ENCODE measurements around the gene B4GAT1. TPM values are rescaled to one million over a fixed set of nuclear protein-coding genes. Genes with fewer than 3 reads are reported as not detected.
A peak's percentile ranks its signal among the peaks of the same experiment; 100 is the strongest.

The B4GAT1 gene
- total RNA-seq, 1 donor from 2014 or later: 40.9 TPM

DNA sequence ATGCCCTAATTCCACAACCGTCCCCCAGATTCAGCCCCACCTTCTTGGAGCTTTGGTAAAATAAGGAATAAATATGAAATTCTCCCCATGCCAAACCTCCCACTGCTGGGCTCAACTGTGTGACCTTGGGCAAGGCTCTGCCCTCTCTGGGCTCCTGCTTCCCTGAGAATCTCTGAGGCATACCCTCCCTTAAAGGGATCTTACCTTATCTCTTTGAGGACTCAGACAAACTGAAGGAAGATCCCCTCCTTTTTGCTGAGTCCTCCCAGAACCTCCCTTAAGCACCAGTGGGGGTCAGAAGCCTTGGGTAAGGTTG, 33.3 kb downstream of the B4GAT1 start:
- no peaks in the 10 kb centered on the region for H3K79me2 ChIP-seq (ENCODE audit: low read depth)
- no peak for DNase-seq (ENCODE audit: low spot score)
- no peak overlapping the region for H2AFZ ChIP-seq (replicated peaks)
- H3K4me1 ChIP-seq: peaks cover 28% of the 10 kb centered on the region
- no peak overlapping the region for H3K4me2 ChIP-seq
- no peaks in the 10 kb centered on the region for H4K20me1 ChIP-seq (ENCODE audit: low read depth)
- Mint-ChIP-seq H3K27me3 (ENCODE audit: insufficient read depth, low read depth) (peaks cover 12% of the 10 kb centered on the region), H3K4me3 (peak overlapping the region; percentile 74), H3K9me3 (peaks cover 2% of the 10 kb centered on the region), H3K27ac (peak overlapping the region; percentile 92), H3K4me1 (peaks cover 41% of the 10 kb centered on the region), H3K36me3 (no peaks in the 10 kb centered on the region)
- H3K9ac ChIP-seq: no peak overlapping the region
- TF ChIP-seq EZH2 (IDR thresholded peaks at IDR 0.05) (no peak), EZH2phosphoT487 (IDR thresholded peaks at IDR 0.05) (no peak)
- TF ChIP-seq, protein P1, sequence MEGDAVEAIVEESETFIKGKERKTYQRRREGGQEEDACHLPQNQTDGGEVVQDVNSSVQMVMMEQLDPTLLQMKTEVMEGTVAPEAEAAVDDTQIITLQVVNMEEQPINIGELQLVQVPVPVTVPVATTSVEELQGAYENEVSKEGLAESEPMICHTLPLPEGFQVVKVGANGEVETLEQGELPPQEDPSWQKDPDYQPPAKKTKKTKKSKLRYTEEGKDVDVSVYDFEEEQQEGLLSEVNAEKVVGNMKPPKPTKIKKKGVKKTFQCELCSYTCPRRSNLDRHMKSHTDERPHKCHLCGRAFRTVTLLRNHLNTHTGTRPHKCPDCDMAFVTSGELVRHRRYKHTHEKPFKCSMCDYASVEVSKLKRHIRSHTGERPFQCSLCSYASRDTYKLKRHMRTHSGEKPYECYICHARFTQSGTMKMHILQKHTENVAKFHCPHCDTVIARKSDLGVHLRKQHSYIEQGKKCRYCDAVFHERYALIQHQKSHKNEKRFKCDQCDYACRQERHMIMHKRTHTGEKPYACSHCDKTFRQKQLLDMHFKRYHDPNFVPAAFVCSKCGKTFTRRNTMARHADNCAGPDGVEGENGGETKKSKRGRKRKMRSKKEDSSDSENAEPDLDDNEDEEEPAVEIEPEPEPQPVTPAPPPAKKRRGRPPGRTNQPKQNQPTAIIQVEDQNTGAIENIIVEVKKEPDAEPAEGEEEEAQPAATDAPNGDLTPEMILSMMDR (IDR thresholded peaks at IDR 0.05): no peak
- H3K27ac ChIP-seq: no peak overlapping the region
- no peaks in the 10 kb centered on the region for H3K9me3 ChIP-seq (ENCODE audit: low read depth)
- H3K27me3 ChIP-seq: peaks cover 24% of the 10 kb centered on the region
- H3K4me3 ChIP-seq: no peak overlapping the region
- H3F3A ChIP-seq (ENCODE audit: low read depth): peaks cover 34% of the 10 kb centered on the region
- no peaks in the 10 kb centered on the region for H3K36me3 ChIP-seq

DNA sequence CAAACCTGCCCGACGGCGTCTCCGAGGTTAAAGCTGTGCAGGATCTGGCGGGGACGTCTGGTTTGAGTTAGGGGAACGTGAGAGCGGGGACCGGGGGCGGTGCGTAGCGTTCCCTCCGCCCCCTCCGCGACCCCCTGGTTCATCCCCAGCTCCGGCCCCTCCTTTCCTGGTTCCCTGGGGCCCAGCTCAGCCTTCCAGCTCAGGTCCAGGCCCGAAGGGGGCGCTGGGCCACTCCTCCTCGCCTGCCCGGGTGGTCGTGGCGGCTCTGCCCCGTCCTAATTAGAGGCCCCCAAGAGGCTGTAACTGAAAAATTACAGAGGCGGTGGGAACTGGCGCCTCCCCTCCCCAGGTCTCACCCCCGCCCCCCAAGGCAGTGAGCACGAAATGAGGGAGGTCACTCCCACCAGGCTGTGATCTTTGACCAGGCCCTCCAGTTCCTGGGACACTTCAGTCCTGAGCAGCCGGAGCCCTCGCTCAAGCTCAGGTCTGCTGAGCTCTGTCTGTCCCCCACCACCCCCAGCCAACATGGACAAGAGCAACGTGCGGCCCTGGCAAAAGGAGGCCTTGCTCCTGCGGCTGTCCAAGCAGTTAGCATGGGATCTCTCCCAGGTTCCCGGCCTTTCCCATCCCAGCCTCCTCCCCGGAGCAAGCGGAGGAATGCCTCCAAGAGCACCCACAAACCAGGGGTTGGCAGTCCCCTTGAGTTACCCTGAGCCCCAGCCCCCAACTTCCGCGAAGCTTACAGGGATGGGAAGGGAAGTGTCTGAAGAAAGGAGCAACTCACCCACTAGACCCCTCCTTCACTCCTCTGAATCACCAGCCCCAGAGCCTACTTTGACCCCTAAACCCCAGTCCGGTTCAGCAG, 33.9 kb downstream of the B4GAT1 start:
- DNase-seq (ENCODE audit: low spot score): peak; percentile 85
- peaks cover 24% of the 10 kb centered on the region for H3K27me3 ChIP-seq
- no peaks in the 10 kb centered on the region for H3K9me3 ChIP-seq (ENCODE audit: low read depth)
- Mint-ChIP-seq H3K9me3 (no peaks in the 10 kb centered on the region), H3K4me1 (peaks cover 35% of the 10 kb centered on the region), H3K4me3 (peak overlapping the region; percentile 91), H3K27ac (peak overlapping the region; percentile 92), H3K27me3 (ENCODE audit: insufficient read depth, low read depth) (peaks cover 10% of the 10 kb centered on the region), H3K36me3 (no peaks in the 10 kb centered on the region)
- peak overlapping the region; percentile 43 for H3K4me3 ChIP-seq
- H3F3A ChIP-seq (ENCODE audit: low read depth): peaks cover 34% of the 10 kb centered on the region
- peak overlapping the region; percentile 70 for H3K4me2 ChIP-seq
- no peaks in the 10 kb centered on the region for H3K79me2 ChIP-seq (ENCODE audit: low read depth)
- peak overlapping the region; percentile 85 for H3K27ac ChIP-seq
- peaks cover 28% of the 10 kb centered on the region for H3K4me1 ChIP-seq
- TF ChIP-seq, protein P1 (IDR thresholded peaks at IDR 0.05): peak; percentile 57
- TF ChIP-seq EZH2phosphoT487 (IDR thresholded peaks at IDR 0.05): no peak
- peak overlapping the region; percentile 58 for H2AFZ ChIP-seq (replicated peaks)
- no peak overlapping the region for H3K9ac ChIP-seq
- no peaks in the 10 kb centered on the region for H3K36me3 ChIP-seq
- H4K20me1 ChIP-seq (ENCODE audit: low read depth): no peaks in the 10 kb centered on the region

DNA sequence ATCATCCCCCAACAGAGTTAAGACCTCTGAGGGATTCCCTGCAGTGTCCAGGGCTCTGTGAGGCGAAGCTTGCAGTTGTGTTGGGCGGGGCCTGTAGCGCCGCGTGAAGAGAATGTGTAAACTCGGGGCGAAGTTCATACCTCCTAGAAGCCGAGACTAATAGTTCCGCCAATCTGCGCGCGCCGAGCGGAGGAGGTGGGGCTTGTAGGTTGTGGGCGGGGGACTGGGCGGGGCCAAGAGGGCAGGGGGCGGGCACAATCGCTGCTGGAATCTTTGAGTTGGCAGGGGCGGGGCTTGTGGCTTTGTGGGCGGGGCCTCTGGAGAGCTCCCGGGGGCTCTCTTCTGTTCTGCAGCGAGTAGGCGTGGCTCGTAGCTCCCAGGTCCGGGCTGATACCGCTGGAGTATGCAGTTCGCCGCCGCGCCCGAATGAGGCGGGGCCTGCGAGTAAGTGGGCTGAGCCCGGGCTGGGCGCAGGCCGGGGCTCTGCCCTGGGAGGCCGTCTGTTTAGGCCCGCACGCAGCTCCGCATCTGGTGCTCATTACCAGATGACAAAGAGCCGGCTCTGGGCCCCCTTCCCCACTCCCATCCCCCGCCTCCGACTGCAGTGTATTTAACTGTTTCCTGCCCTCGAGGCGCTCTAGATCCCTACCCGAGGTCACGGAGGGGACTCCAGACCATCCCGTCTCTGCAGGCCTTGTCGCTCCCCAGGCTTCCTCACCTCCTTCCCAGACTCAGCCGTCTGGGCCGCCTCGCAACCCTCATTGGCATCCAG, 34.7 kb downstream of the B4GAT1 start:
- no peaks in the 10 kb centered on the region for H3K9me3 Mint-ChIP-seq
- no peaks in the 10 kb centered on the region for H3K36me3 Mint-ChIP-seq
- Histone ChIP-seq H2AFZ (replicated peaks) (peak overlapping the region; percentile 95), H3F3A (ENCODE audit: low read depth) (peaks cover 34% of the 10 kb centered on the region), H3K4me1 (peaks cover 21% of the 10 kb centered on the region), H3K36me3 (no peaks in the 10 kb centered on the region), H3K9me3 (ENCODE audit: low read depth) (no peaks in the 10 kb centered on the region), H3K4me2 (peak overlapping the region; percentile 74), H3K79me2 (ENCODE audit: low read depth) (no peaks in the 10 kb centered on the region), H4K20me1 (ENCODE audit: low read depth) (no peaks in the 10 kb centered on the region), H3K9ac (no peak overlapping the region), H3K27me3 (peaks cover 24% of the 10 kb centered on the region), H3K4me3 (peak overlapping the region; percentile 53), H3K27ac (peak overlapping the region; percentile 85)
- peaks cover 27% of the 10 kb centered on the region for H3K4me1 Mint-ChIP-seq
- peak; percentile 100 for DNase-seq (ENCODE audit: low spot score)
- H3K27me3 Mint-ChIP-seq (ENCODE audit: insufficient read depth, low read depth): peaks cover 10% of the 10 kb centered on the region
- TF ChIP-seq, protein P1 (IDR thresholded peaks at IDR 0.05): no peak
- TF ChIP-seq EZH2phosphoT487 (IDR thresholded peaks at IDR 0.05): no peak
- TF ChIP-seq EZH2 (IDR thresholded peaks at IDR 0.05): no peak
- H3K4me3 Mint-ChIP-seq: peak overlapping the region; percentile 91
- peak overlapping the region; percentile 93 for H3K27ac Mint-ChIP-seq
